GM12878 (cell line): Measurements from ENCODE around the gene MYCN. TPM values are rescaled to one million over a fixed set of nuclear protein-coding genes. Genes with fewer than 3 reads are reported as not detected.

Experiments
- ATAC-seq: fragments of 200-7000 bp; cut with Tn5 transposase; 3 replicates; pipeline ENCODE4 v1.9.1; 2020; ENCODE audit warnings: mild to moderate bottlenecking, moderate library complexity
- BruUV-seq: library from RNA; stranded (reverse); fragments of 400-500 nt; replicated peaks from 2 replicates; lab custom pipeline; 2021; lab: Mats Ljungman, UMichigan
- CTCF ChIA-PET: fragments of 300-600 bp; sonication (Branson Sonifier 250); formaldehyde crosslinking; extraction: SDS; loops from one replicate; lab custom pipeline; 2021; ENCODE audit warnings: inconsistent platforms; lab: Yijun Ruan, JAX
- POLR2A ChIA-PET: fragments of 350-600 bp; formaldehyde crosslinking; extraction: SDS; loops from one replicate; lab custom pipeline; 2021; ENCODE audit warnings: inconsistent platforms; lab: Charles Lee
- RAD21 ChIA-PET: fragments of 300-600 bp; sonication (Branson Sonifier 250); formaldehyde crosslinking; loops from one replicate; lab custom pipeline; 2023; ENCODE audit warnings: antibody characterized with exemption; ENCODE audit not compliant: unreplicated experiment; lab: Charles Lee
- SMC1A ChIA-PET: fragments of 300-600 bp; sonication (Branson Sonifier 250); formaldehyde crosslinking; loops from one replicate; lab custom pipeline; 2023; ENCODE audit not compliant: unreplicated experiment, uncharacterized antibody; lab: Charles Lee
- DNase-seq: peaks from one replicate; pipeline ENCODE4 v3.0.0-alpha.2; 2011; ENCODE audit warnings: low read depth, low spot score
- FAIRE-seq: peaks from 3 replicates; lab custom pipeline; 2011; peaks lifted over from hg19 to GRCh38; lab: Jason Lieb, UNC
- H2AFZ ChIP-seq: 2 replicates; pipeline ENCODE4 v1.6.0; 2011; ENCODE audit warnings: low read depth, low read length, control low read depth; ENCODE audit not compliant: control insufficient read depth
- H3K27ac ChIP-seq: 2 replicates; pipeline ENCODE4 v1.5.1; 2011; ENCODE audit warnings: control low read depth; ENCODE audit not compliant: control insufficient read depth, insufficient read depth
- H3K27me3 ChIP-seq, 2 experiments: replicated peaks in 1 of 2; 2 replicates each; pipeline versions ENCODE4 v1.6.0 to v1.6.1; 2011; ENCODE audit warnings: low read length in 1 of 2; ENCODE audit not compliant: control insufficient read depth in 2 of 2, insufficient read depth in 2 of 2
- H3K36me3 ChIP-seq, 2 experiments: 2 replicates each; pipeline ENCODE4 v1.5.1; 2011; ENCODE audit warnings: low read length in 1 of 2; ENCODE audit not compliant: control insufficient read depth in 2 of 2, insufficient read depth in 2 of 2
- H3K4me1 ChIP-seq: 2 replicates; pipeline ENCODE4 v1.6.1; 2011; ENCODE audit warnings: mild to moderate bottlenecking, low read length, moderate library complexity, mixed read lengths; ENCODE audit not compliant: control insufficient read depth, insufficient read depth
- H3K4me2 ChIP-seq: 2 replicates; pipeline ENCODE4 v1.6.0; 2011; ENCODE audit warnings: control low read depth; ENCODE audit not compliant: control insufficient read depth, insufficient read depth
- H3K4me3 ChIP-seq: fragments of 200-600 bp; sonication (generic); 2 replicates; pipeline ENCODE4 v1.5.1; 2016
- H3K79me2 ChIP-seq: 2 replicates; pipeline ENCODE4 v1.6.0; 2011; ENCODE audit warnings: low read length; ENCODE audit not compliant: control insufficient read depth, insufficient read depth
- H3K9ac ChIP-seq: 2 replicates; pipeline ENCODE4 v1.8.0; 2011; ENCODE audit warnings: low read length, control low read depth, mixed read lengths; ENCODE audit not compliant: control insufficient read depth, insufficient read depth
- H3K9me3 ChIP-seq: replicated peaks from 3 replicates; pipeline ENCODE4 v1.5.1; 2011; ENCODE audit warnings: mild to moderate bottlenecking, low read length; ENCODE audit not compliant: control insufficient read depth, insufficient read depth
- H4K20me1 ChIP-seq: 2 replicates; pipeline ENCODE4 v1.6.0; 2011; ENCODE audit not compliant: control insufficient read depth, insufficient read depth
- BACH1 ChIP-seq: fragments of 450-650 bp; IDR thresholded peaks from 2 replicates; pipeline ENCODE4 v1.6.1; 2017; ENCODE audit warnings: mild to moderate bottlenecking, borderline replicate concordance
- KDM1A ChIP-seq: fragments of 200-600 bp; sonication (generic); IDR thresholded peaks from 2 replicates; pipeline ENCODE4 v1.6.1; 2016; ENCODE audit warnings: borderline replicate concordance
- MYC ChIP-seq: IDR thresholded peaks from 2 replicates; pipeline ENCODE4 v1.6.1; 2011; ENCODE audit warnings: mild to moderate bottlenecking, low read length, moderate library complexity, inconsistent platforms; ENCODE audit not compliant: insufficient read depth, insufficient replicate concordance, insufficient read length, severe bottlenecking
- NFIC ChIP-seq: IDR thresholded peaks from 2 replicates; pipeline ENCODE4 v1.6.1; 2012; ENCODE audit warnings: low read depth, mild to moderate bottlenecking, inconsistent platforms, low read length, moderate library complexity
- NR2C1 ChIP-seq: fragments of 450-650 bp; IDR thresholded peaks from 2 replicates; pipeline ENCODE4 v1.6.1; 2017; ENCODE audit warnings: antibody characterized with exemption, mild to moderate bottlenecking, moderate library complexity
- NR2F1 ChIP-seq: fragments of 450-650 bp; conservative IDR thresholded peaks from 2 replicates; pipeline ENCODE4 v1.6.1; 2017; ENCODE audit warnings: mild to moderate bottlenecking
- POU2F2 ChIP-seq: IDR thresholded peaks from 3 replicates; pipeline ENCODE4 v1.6.1; 2011; ENCODE audit warnings: low read depth, mild to moderate bottlenecking, low read length, borderline replicate concordance
- STAT3 ChIP-seq: IDR thresholded peaks from 2 replicates; pipeline ENCODE4 v1.6.1; 2011; ENCODE audit warnings: low read depth, low read length, improper control_type of control experiment
- TCF12 ChIP-seq: IDR thresholded peaks from 2 replicates; pipeline ENCODE4 v1.6.1; 2011; ENCODE audit warnings: low read depth, mild to moderate bottlenecking, low read length
- ZNF274 ChIP-seq: IDR thresholded peaks from one replicate; pipeline ENCODE4 v1.8.0; 2011; ENCODE audit not compliant: insufficient read length, insufficient read depth
- ZNF622 ChIP-seq: fragments of 450-650 bp; IDR thresholded peaks from 2 replicates; pipeline ENCODE4 v1.6.1; 2017; ENCODE audit warnings: mild to moderate bottlenecking, inconsistent platforms
- ZZZ3 ChIP-seq: IDR thresholded peaks from 2 replicates; pipeline ENCODE4 v1.6.1; 2011; ENCODE audit warnings: low read depth; ENCODE audit not compliant: control insufficient read depth, insufficient read length
- WGBS: methylation state at CpG from one replicate; pipeline ENCODE4 v1.1.6; 2016; ENCODE audit warnings: low lambda C conversion rate; ENCODE audit not compliant: insufficient replicate concordance, insufficient coverage; ENCODE audit errors: missing lambda C conversion rate; 5-methylcytosine and 5-hydroxymethylcytosine counted together
- in situ Hi-C: fragments of 300-500 bp; cut with MboI; formaldehyde crosslinking; loops from 9 replicates; pipeline ENCODE4 v1.14.3; 2018; ENCODE audit warnings: mixed read lengths
- intact Hi-C: fragments of 100-400 bp; cut with micrococcal nuclease; formaldehyde crosslinking; loops from one replicate; pipeline ENCODE4 v1.14.2; 2022; ENCODE audit not compliant: unreplicated experiment
- polyA plus RNA-seq, 11 experiments: library from polyadenylated mRNA; depleted of rRNA in 4 of 11; unstranded in 6 of 11; stranded (reverse) in 5 of 11; fragments of >200 nt; fragmentation: Nextera tagmentation in 4 of 11; fragmentation: Illumina TruSeq in 1 of 11; extraction: Ambion mirVana in 4 of 11; extraction: Trizol in 1 of 11; gene quantifications; 1 replicate in 1 of 11; 2 replicates in 10 of 11; pipeline versions ENCODE4 v1.2.1 to v1.2.3, GENCODE V29; 2011 to 2016; ENCODE audit warnings: inconsistent platforms in 2 of 11, missing spikeins in 2 of 11, low read depth in 1 of 11
- total RNA-seq, 4 experiments: library from RNA; depleted of rRNA in 3 of 4; stranded (reverse); fragments of >200 nt in 3 of 4; fragmentation: Illumina TruSeq in 1 of 4; extraction: Trizol in 1 of 4; gene quantifications; 2 replicates each; pipeline versions ENCODE4 v1.2.1 to v1.2.3, GENCODE V29; 2013 to 2021
- TF ChIP-seq, protein P1 (sequence below): fragments of 450-650 bp; IDR thresholded peaks from 2 replicates; pipeline ENCODE4 v1.6.1; 2017; ENCODE audit warnings: borderline replicate concordance
- TF ChIP-seq, protein P2 (sequence below): IDR thresholded peaks from 2 replicates; pipeline ENCODE4 v1.6.1; 2012; ENCODE audit warnings: low read depth, low read length, improper control_type of control experiment

MYCN gene
- total and polyA plus RNA-seq, 10 of the 15 experiments (the other 5 are each of a cell fraction or from before 2014, with no cell fraction given), result not detected

GRCh38 chr2:15986068-15986560 is 45.8 kb downstream of the MYCN start:
- Histone ChIP-seq H3K9me3 (no peaks in the 10 kb centered on the region), H2AFZ (no peak overlapping the region), H3K27me3 (peaks cover 0 to 2% of the 10 kb centered on the region in 2 experiments; a peak in 2 of 4 replicates), H3K4me2 (no peak overlapping the region), H3K79me2 (no peaks in the 10 kb centered on the region), H3K36me3 (no peaks in the 10 kb centered on the region), H3K4me3 (no peak overlapping the region), H3K27ac (no peak overlapping the region), H3K9ac (no peak overlapping the region), H4K20me1 (no peaks in the 10 kb centered on the region), H3K4me1 (no peaks in the 10 kb centered on the region)
- in situ Hi-C loops, result no loop called here
- WGBS, result 49% methylated on average over 9 of the region's 9 CpGs
- ChIA-PET CTCF (no interaction called here), SMC1A (no interaction called here), RAD21 (no interaction called here), POLR2A (no interaction called here)
- intact Hi-C loops, result no loop called here
- DNase-seq (no peak), ATAC-seq (no peak), FAIRE-seq (no peak)
- no TSS peak for BruUV-seq
- TF ChIP-seq, protein P1, sequence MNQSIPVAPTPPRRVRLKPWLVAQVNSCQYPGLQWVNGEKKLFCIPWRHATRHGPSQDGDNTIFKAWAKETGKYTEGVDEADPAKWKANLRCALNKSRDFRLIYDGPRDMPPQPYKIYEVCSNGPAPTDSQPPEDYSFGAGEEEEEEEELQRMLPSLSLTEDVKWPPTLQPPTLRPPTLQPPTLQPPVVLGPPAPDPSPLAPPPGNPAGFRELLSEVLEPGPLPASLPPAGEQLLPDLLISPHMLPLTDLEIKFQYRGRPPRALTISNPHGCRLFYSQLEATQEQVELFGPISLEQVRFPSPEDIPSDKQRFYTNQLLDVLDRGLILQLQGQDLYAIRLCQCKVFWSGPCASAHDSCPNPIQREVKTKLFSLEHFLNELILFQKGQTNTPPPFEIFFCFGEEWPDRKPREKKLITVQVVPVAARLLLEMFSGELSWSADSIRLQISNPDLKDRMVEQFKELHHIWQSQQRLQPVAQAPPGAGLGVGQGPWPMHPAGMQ, result no peak
- TF ChIP-seq STAT3 (no peak), TCF12 (no peak), KDM1A (no peak)

- DNase-seq (no peak), ATAC-seq (no peak), FAIRE-seq (no peak)
- BruUV-seq, result no TSS peak
- H3K9me3 ChIP-seq, result no peaks in the 10 kb centered on the region
- ChIA-PET CTCF (no interaction called here), POLR2A (no interaction called here), SMC1A (no interaction called here), RAD21 (no interaction called here)
- no peak overlapping the region for H3K27ac ChIP-seq
- intact Hi-C loops (no loop called here), in situ Hi-C loops (no loop called here)
- H2AFZ ChIP-seq, result no peak overlapping the region
- H3K4me1 ChIP-seq, result no peaks in the 10 kb centered on the region
- no peaks in the 10 kb centered on the region for H3K36me3 ChIP-seq
- no peak overlapping the region for H3K4me2 ChIP-seq
- peaks cover 0 to 2% of the 10 kb centered on the region in 2 experiments; a peak in 2 of 4 replicates for H3K27me3 ChIP-seq
- whole genome bisulfite sequencing, result 7% methylated on average over 4 of the region's 4 CpGs
- H3K79me2 ChIP-seq, result no peaks in the 10 kb centered on the region
- TF ChIP-seq STAT3 (no peak), POU2F2 (no peak), NR2F1 (no peak), ZNF622 (no peak), BACH1 (no peak), ZZZ3 (no peak), MYC (no peak), NFIC (no peak), ZNF274 (no peak), NR2C1 (no peak)
- TF ChIP-seq, protein P2, sequence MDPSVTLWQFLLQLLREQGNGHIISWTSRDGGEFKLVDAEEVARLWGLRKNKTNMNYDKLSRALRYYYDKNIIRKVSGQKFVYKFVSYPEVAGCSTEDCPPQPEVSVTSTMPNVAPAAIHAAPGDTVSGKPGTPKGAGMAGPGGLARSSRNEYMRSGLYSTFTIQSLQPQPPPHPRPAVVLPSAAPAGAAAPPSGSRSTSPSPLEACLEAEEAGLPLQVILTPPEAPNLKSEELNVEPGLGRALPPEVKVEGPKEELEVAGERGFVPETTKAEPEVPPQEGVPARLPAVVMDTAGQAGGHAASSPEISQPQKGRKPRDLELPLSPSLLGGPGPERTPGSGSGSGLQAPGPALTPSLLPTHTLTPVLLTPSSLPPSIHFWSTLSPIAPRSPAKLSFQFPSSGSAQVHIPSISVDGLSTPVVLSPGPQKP, result no peak
- H3K4me3 ChIP-seq, result no peak overlapping the region
- no peak overlapping the region for H3K9ac ChIP-seq
- no peaks in the 10 kb centered on the region for H4K20me1 ChIP-seq
Observed at GRCh38 chr2:15986644-15987043, 46.3 kb downstream of the MYCN start.
